GM12892 (cell line): Measurements from ENCODE around the gene OR52N2.

ENCODE experiments used
- POLR2A ChIP-seq: IDR thresholded peaks from 2 replicates; pipeline ENCODE4 v1.6.1; 2011; ENCODE audit warnings: low read depth, low read length, control low read depth
- POLR2AphosphoS5 ChIP-seq: IDR thresholded peaks from 2 replicates; pipeline ENCODE4 v1.6.1; 2011; ENCODE audit warnings: low read depth, low read length, control low read depth
- TAF1 ChIP-seq: IDR thresholded peaks from 2 replicates; pipeline ENCODE4 v1.6.1; 2011; ENCODE audit warnings: low read depth, mild to moderate bottlenecking, control low read depth, low read length, borderline replicate concordance

GRCh38 chr11:5783255-5783654 is 25.5 kb upstream of the OR52N2 start, which contains the start of gene OR52N5:
- TF ChIP-seq POLR2A (no peak), POLR2AphosphoS5 (no peak), TAF1 (no peak)
